ENCODE data around the gene TSHR.
"Not testable (repeated sequence)": the region's sequence is repeated elsewhere in the genome, so short reads cannot be mapped to it uniquely, and the experiment has no call there.

The TSHR gene

DNA sequence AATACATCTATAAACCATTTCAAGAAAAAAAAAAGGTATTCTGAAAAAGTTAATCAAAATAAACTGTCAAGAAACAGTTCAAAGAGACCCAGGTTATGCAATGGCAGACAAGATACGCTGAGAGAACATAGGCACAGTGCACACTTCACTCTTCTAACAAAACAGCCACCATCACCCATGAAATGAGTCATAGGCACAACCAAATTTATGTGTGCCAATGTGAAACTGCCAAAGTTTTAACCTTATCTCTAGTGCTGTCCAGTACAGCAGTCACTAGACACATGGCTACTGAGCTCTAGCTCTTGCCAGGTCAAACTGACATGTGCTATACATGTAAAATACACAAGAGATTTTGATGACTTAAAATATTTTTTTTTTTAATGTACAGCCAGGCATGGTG lies 15.3 kb upstream of the TSHR start:
- no peak for DNase-seq (ENCODE audit: low spot score in 2 of 2)
- Mint-ChIP-seq H3K27ac (no peak overlapping the region), H3K27me3 (peaks cover 1% of the 10 kb centered on the region), H3K4me3 (no peak overlapping the region), H3K36me3 (no peaks in the 10 kb centered on the region), H3K9me3 (no peaks in the 10 kb centered on the region), H3K4me1 (peaks cover 10% of the 10 kb centered on the region)
- ATAC-seq (ENCODE audit: low read depth): no peak

DNA sequence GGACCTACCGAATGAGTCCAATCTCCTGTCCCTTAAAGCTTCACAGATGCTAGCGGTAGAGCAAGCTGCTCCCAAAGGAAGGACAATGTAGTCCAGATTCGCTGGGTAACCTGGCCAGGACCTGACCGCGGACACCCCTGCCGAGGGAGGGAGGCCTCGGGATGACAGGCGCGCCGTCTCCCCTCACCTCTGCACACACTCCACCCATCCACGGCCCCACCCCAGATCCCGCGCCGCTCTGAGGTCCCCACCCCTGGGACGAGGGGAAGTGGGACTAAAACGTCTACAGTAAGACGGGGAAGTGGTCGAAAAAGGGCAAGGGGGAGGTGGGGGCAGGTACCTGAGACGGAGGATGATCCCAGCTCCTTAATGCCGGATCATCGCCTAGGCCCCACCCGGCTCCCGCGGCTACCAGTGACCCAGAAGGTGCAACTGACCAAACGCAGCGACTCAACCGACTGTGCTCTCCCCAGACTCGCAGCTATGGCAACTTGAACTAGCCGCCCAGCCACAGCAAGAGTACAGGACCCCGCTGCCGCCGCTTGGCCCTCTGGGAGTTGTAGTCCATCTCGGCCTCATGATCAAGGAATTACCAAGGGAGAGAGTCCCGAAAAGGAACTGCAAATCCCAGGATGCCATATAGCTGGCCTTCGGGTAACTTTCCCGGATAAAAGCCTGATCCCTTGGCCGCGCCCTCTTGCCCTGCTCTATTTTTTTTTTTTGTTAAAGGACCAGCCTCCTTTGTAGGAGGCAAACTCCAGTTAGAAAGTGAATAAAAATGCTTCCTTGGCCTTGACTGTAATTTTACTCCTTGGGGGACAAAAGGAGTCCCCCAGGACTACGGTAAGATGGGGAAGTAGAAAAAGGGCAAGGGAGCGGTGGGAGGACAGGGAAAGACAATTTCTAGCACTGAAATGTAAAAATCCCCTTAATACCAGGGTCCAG lies 13.9 kb upstream of the TSHR start, which contains the start of gene CEP128:
TSS of gene CEP128 (minus strand) at position 498 of the 945 bp plus-strand sequence.
- ATAC-seq (ENCODE audit: low read depth) (peak; percentile 93), DNase-seq (ENCODE audit: low spot score in 2 of 2) (peak; percentile 51 to 58)
- Mint-ChIP-seq H3K27ac (peak within 1 kb of the TSS; percentile 58), H3K4me3 (peak within 1 kb of the TSS; percentile 90), H3K36me3 (no peaks in the 10 kb centered on the region), H3K9me3 (no peaks in the 10 kb centered on the region), H3K27me3 (peaks cover 1% of the 10 kb centered on the region), H3K4me1 (peaks cover 10% of the 10 kb centered on the region)

DNA sequence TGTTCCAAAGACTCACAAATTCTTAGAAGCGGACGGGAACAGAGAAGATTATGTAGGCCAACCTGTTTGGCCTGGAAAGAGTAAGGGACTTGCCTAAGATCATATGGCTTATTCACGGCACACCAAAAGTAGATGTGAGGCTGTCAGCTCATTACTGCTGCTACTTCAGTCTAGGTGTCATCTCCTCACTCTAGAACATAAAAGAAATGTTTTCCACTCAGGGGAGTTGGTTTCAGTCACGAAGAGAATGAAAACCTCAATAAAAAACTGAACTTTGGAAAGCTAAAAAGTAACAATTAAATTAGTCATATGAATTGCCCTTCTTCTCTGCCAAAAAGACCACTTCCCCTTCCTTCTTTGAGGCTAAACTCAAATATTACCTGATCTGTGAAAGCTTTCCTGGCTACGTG lies 13.2 kb upstream of the TSHR start:
- Mint-ChIP-seq H3K4me1 (peaks cover 10% of the 10 kb centered on the region), H3K27ac (peak overlapping the region; percentile 58), H3K9me3 (no peaks in the 10 kb centered on the region), H3K27me3 (peaks cover 1% of the 10 kb centered on the region), H3K4me3 (peak overlapping the region; percentile 90), H3K36me3 (no peaks in the 10 kb centered on the region)
- no peak for DNase-seq (ENCODE audit: low spot score in 2 of 2)
- ATAC-seq (ENCODE audit: low read depth): peak; percentile 22

DNA sequence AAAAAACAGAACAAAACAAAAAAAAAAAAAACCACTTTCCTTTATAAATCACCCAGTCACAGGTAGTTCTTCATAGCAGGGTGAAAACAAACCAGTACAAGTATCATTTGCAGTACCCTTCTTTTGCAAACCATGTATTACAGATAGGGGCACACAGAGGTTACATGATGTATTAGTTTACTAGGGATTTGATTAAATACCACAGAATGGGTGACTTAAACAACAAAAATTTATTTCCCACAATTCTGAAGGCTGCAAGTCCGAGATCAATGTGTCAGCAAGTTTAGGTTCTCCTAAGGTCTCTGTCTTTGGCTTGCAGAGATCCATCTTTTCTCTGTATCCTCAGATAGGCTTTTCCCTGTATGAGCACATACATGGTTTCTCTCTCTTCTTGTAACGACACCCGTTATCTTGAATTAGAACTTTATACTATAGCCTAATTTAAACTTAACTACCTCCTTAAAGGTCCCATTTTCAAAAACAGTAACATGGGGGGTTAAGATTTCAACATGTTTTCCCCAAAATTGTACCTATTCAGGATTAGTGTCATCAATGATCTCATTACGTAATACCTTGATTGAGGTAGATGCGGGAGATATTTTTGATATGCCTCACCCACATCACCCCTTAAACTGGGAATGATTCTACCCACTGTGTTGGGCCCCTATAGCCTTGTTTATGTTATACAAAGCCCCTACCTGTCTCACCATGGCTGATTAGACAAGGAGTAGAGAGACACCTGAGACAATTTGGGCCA lies 10.4 kb upstream of the TSHR start:
- ATAC-seq (ENCODE audit: low read depth): no peak
- DNase-seq (ENCODE audit: low spot score in 2 of 2): no peak
- H3K36me3 Mint-ChIP-seq: no peaks in the 10 kb centered on the region
- H3K4me1 Mint-ChIP-seq: peaks cover 10% of the 10 kb centered on the region
- no peak overlapping the region for H3K4me3 Mint-ChIP-seq
- no peak overlapping the region for H3K27ac Mint-ChIP-seq
- peaks cover 5% of the 10 kb centered on the region for H3K27me3 Mint-ChIP-seq
- no peaks in the 10 kb centered on the region for H3K9me3 Mint-ChIP-seq

DNA sequence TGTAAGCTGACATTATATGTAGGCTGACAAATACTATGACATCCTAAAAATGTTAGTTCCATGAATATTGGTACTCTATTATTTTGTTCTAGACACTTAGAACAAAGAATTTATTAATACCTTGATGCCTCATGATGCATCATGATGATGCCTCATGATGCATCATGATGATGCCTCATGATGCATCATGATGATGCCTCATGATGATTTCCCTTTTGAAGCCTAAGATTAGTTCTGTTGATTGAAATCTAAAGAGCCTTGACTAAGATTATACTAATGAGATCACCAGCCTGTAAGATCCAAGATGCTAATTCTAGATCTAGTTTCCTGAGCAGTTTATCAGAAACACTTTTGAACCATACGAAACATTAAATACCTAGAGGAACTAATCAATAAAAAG lies 9.2 kb upstream of the TSHR start:
- Mint-ChIP-seq H3K4me1 (peaks cover 10% of the 10 kb centered on the region), H3K4me3 (no peak overlapping the region), H3K27ac (no peak overlapping the region), H3K9me3 (no peaks in the 10 kb centered on the region), H3K27me3 (peaks cover 5% of the 10 kb centered on the region), H3K36me3 (no peaks in the 10 kb centered on the region)
- ATAC-seq (ENCODE audit: low read depth) (no peak), DNase-seq (ENCODE audit: low spot score in 2 of 2) (no peak)

DNA sequence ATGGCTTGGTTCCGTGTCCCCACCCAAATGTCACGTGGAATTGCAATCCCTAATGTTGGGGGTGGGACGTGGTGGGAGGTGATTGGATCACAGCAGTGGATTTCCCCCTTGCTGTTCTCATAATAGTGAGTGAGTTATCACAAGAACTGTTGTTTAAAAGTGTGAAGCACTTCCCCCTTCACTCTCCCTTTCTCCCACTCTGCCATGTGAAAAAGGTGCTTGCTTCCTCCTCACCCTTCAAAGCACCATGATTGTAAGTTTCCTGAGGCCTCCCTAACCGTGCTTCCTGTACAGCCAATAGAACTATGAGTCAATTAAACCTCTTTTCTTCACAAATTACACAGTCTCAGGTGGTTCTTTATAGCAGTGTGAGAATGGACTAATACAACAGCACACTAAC lies 8.6 kb upstream of the TSHR start:
- H3K36me3 Mint-ChIP-seq: no peaks in the 10 kb centered on the region
- ATAC-seq (ENCODE audit: low read depth): no peak
- H3K27ac Mint-ChIP-seq: no peak overlapping the region
- no peak overlapping the region for H3K4me3 Mint-ChIP-seq
- H3K4me1 Mint-ChIP-seq: peaks cover 9% of the 10 kb centered on the region
- H3K27me3 Mint-ChIP-seq: peaks cover 5% of the 10 kb centered on the region
- DNase-seq (ENCODE audit: low spot score in 2 of 2): no peak
- no peaks in the 10 kb centered on the region for H3K9me3 Mint-ChIP-seq

DNA sequence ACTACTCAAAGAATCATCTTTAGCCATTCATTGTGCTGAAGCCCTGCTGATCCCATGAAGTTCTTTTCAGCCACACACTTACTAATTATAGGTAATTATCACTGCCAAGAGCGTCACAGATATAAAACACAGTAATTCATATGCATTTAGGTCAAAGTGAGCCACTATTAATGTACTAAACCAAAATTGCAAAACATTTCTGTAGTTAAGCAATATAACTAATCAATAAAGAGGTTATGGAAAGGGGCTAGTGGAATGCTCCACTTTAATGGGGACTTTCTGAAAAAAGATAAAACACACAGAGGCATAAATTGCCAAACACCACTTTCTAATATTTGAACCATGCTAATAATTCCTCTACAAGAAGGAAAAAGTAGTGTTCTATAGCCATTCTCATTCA lies 7.1 kb upstream of the TSHR start:
- ATAC-seq (ENCODE audit: low read depth) (no peak), DNase-seq (ENCODE audit: low spot score in 2 of 2) (no peak)
- Mint-ChIP-seq H3K4me3 (no peak overlapping the region), H3K27me3 (peaks cover 5% of the 10 kb centered on the region), H3K4me1 (no peaks in the 10 kb centered on the region), H3K36me3 (no peaks in the 10 kb centered on the region), H3K27ac (no peak overlapping the region), H3K9me3 (no peaks in the 10 kb centered on the region)

DNA sequence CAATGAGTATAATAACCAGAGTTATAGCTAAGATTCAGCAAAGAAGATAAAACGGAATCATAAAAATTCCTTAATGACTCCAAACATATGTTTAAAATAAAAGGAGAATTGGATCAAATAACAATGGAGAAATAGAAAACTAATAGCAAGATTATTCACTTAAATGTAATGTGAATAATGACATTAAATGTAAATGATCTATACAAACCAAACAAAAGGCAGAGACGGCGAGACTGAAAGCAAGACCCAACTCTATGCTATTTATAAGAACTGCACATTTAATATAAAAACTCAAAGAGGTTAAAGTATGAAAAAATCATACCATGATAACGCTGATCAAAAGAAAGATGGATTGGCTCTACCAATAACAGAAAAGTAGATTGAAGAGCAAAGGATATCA lies 3.9 kb upstream of the TSHR start:
- no peaks in the 10 kb centered on the region for H3K36me3 Mint-ChIP-seq
- H3K27me3 Mint-ChIP-seq: peaks cover 4% of the 10 kb centered on the region
- peaks cover 9% of the 10 kb centered on the region for H3K4me1 Mint-ChIP-seq
- DNase-seq (ENCODE audit: low spot score in 2 of 2) (no peak), ATAC-seq (ENCODE audit: low read depth) (no peak)
- H3K4me3 Mint-ChIP-seq: no peak overlapping the region
- no peaks in the 10 kb centered on the region for H3K9me3 Mint-ChIP-seq
- no peak overlapping the region for H3K27ac Mint-ChIP-seq

DNA sequence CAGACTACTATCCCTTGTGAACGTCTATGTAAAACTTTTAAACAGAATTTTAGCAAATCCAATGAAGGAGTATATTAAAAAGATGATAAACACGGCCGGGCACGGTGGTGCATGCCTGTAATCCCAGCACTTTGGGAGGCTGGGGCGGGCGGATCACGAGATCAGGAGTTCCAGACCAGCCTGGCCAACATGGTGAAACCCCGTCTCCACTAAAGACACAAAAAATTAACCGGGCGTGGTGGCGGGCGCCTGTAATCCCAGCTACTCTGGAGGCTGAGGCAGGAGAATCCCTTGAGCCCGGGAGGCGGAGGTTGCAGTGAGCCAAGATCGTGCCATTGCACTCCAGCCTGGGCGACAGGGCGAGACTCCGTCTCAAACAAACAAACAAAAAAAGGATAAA lies 2.2 kb upstream of the TSHR start:
- not testable (repeated sequence) for DNase-seq (ENCODE audit: low spot score in 2 of 2); H3K27ac Mint-ChIP-seq; H3K9me3 Mint-ChIP-seq; H3K36me3 Mint-ChIP-seq; ATAC-seq (ENCODE audit: low read depth); H3K4me3 Mint-ChIP-seq; H3K27me3 Mint-ChIP-seq
- peaks cover 22% of the 10 kb centered on the region for H3K4me1 Mint-ChIP-seq

DNA sequence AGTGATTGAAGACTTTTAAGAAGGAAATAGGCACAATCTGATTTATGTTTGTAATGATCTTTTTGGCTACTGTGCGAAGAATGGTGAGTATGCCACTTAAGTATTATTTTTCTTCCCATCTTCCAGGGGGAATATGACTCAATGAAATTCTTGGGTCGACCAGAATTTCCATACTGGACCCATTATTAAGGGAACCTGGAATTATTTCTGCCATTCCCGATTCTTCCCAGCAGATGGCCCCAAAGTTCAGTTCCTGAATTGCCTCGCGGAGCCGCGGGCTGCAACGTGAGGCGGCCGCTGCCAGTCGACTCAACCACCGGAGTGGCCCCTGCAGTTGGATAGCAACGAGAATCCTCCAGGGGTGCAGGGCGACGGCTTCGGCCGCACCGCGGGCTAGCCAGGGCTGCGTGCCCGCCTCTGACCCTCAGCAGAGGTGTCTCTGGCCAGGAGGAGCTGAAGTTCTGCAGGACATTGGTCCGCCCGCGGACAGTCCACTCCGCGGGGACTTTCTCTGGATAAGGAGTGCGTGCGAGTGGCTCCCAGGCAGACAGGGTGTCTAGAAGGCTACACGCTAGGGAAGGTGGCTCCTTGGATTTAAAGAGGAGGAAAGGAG lies 628 bp upstream of the TSHR start:
- Mint-ChIP-seq H3K27me3 (peaks cover 2% of the 10 kb centered on the region), H3K4me3 (peak overlapping the region; percentile 83), H3K4me1 (peaks cover 30% of the 10 kb centered on the region), H3K9me3 (peaks cover 1% of the 10 kb centered on the region), H3K27ac (no peak overlapping the region), H3K36me3 (no peaks in the 10 kb centered on the region)
- DNase-seq (ENCODE audit: low spot score in 2 of 2) (peak; percentile 72 to 73), ATAC-seq (ENCODE audit: low read depth) (peak; percentile 18)

DNA sequence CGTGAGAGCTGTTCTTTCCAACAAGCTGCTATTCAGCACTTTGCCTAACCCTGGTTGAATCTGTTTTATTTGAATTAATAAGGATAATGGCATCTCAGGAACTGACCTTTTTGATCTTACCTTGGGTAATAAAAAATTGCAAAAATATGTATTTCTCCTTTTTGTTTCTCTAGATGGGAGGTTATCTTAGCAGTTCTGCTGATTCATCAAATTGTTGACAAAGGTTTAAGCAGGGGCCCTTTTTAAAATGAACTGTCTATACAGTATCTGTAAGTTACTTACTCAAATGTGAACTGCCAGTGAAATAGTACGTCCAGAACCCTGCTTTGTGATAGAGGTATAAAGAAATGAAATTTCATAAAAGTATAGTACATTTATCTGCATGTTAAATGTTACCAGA lies 681 bp downstream of the TSHR start:
- peaks cover 33% of the 10 kb centered on the region for H3K4me1 Mint-ChIP-seq
- no peaks in the 10 kb centered on the region for H3K27me3 Mint-ChIP-seq
- H3K9me3 Mint-ChIP-seq: peaks cover 1% of the 10 kb centered on the region
- no peaks in the 10 kb centered on the region for H3K36me3 Mint-ChIP-seq
- H3K4me3 Mint-ChIP-seq: no peak overlapping the region
- H3K27ac Mint-ChIP-seq: no peak overlapping the region
- DNase-seq (ENCODE audit: low spot score in 2 of 2) (no peak), ATAC-seq (ENCODE audit: low read depth) (no peak)

DNA sequence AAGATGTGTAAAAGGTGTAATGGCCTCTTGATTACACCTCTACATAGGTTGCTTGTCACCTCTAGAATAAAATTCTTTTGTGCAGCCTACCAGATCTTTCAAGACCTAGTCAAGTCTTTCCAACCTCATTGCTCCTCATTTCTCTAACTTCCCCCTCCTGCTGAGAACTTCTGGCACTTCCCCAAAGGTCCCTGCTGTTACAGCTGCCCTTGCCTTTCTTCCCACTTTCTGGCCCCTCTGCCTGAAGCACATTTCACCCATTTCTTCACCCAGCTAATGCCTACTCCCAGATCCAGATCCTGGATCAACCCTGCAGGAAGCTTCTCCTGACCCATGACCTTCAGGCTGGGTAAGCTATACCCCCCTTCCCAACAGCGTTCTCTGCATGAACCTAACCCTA lies 1.5 kb downstream of the TSHR start:
- Mint-ChIP-seq H3K4me1 (peaks cover 33% of the 10 kb centered on the region), H3K9me3 (peaks cover 1% of the 10 kb centered on the region), H3K4me3 (peak overlapping the region; percentile 18), H3K36me3 (no peaks in the 10 kb centered on the region), H3K27ac (peak overlapping the region; percentile 64), H3K27me3 (no peaks in the 10 kb centered on the region)
- ATAC-seq (ENCODE audit: low read depth) (no peak), DNase-seq (ENCODE audit: low spot score in 2 of 2) (no peak)

DNA sequence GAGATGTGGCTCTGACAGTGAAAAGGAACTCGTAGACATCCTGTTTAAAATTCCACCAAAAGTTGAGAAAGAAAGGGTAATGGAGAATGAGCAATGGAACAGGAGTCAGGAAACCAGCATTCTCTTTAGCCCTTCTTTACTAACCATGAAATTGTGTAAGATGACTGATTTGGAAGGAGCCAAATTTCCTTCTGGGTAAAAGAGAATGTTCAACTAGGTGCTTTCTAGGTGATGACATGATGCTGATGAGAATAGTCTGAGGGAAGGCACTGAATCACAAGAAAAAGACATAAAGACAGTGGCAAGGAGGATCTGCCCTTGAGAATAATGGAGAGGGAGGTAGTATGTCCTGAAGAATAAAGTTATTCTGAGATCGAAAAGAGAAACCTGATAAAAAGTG lies 2.2 kb downstream of the TSHR start:
- Mint-ChIP-seq H3K27me3 (no peaks in the 10 kb centered on the region), H3K36me3 (no peaks in the 10 kb centered on the region), H3K4me3 (no peak overlapping the region), H3K27ac (peak overlapping the region; percentile 64), H3K4me1 (peaks cover 33% of the 10 kb centered on the region), H3K9me3 (peaks cover 1% of the 10 kb centered on the region)
- DNase-seq (ENCODE audit: low spot score in 2 of 2): no peak
- no peak for ATAC-seq (ENCODE audit: low read depth)

DNA sequence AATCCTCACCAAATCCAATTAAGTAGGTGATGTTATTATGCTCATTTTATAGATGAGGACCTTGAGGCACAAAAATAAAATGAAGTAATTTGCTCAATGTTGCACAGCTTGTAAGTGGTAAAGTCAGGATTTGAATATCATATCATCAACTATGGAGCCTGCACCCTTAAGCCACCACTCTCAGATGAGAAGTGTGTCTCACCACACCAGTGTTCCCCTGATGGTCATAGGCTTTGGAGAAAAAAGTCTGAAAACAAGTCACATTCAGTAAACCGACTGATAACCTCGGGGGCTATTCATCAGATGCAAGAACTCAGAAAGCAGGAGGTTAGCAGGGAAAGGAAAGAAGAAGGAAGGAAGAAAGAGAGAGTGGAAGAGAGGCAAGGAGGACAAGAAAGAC lies 2.8 kb downstream of the TSHR start:
- DNase-seq (ENCODE audit: low spot score in 2 of 2): no peak
- Mint-ChIP-seq H3K27ac (peak overlapping the region; percentile 95), H3K9me3 (peaks cover 1% of the 10 kb centered on the region), H3K4me3 (no peak overlapping the region), H3K27me3 (no peaks in the 10 kb centered on the region), H3K36me3 (no peaks in the 10 kb centered on the region), H3K4me1 (peaks cover 33% of the 10 kb centered on the region)
- no peak for ATAC-seq (ENCODE audit: low read depth)
